ENCODE results near the gene KRTAP10-8. TPM values are rescaled to one million over a fixed set of nuclear protein-coding genes. Genes with fewer than 3 reads are reported as not detected.
"Not testable (repeated sequence)": the region's sequence is repeated elsewhere in the genome, so short reads cannot be mapped to it uniquely, and the experiment has no call there.

KRTAP10-8 gene
- total RNA-seq, 4 donors from 2014 or later, result not detected

GRCh38 chr21:44636209-44637017 lies 24.5 kb downstream of the KRTAP10-8 start:
- DNase-seq (ENCODE audit: low spot score) (no peak), ATAC-seq (ENCODE audit: low FRiP score) (no peak)
- no peak for TF ChIP-seq CTCF (IDR thresholded peaks at IDR 0.05)

- DNase-seq (ENCODE audit: low spot score) (no peak), ATAC-seq (ENCODE audit: low FRiP score) (no peak)
- no peak for TF ChIP-seq CTCF (IDR thresholded peaks at IDR 0.05)
Measured at GRCh38 chr21:44637018-44637850, 25.4 kb downstream of the KRTAP10-8 start, which contains the start of gene KRTAP10-10. KRTAP10-10 (plus strand) TSS chr21:44637356; CDS start chr21:44637418, 62 bp downstream.

GRCh38 chr21:44637851-44638348 lies 26.0 kb downstream of the KRTAP10-8 start:
- ATAC-seq (ENCODE audit: low FRiP score); DNase-seq (ENCODE audit: low spot score): not testable (repeated sequence)

- not testable (repeated sequence) for ATAC-seq (ENCODE audit: low FRiP score); DNase-seq (ENCODE audit: low spot score)
Measured at GRCh38 chr21:44638506-44639330, 26.8 kb downstream of the KRTAP10-8 start.

- ATAC-seq (ENCODE audit: low FRiP score) (no peak), DNase-seq (ENCODE audit: low spot score) (no peak)
- no peak for TF ChIP-seq CTCF (IDR thresholded peaks at IDR 0.05)
Measured at GRCh38 chr21:44639331-44639655, 27.4 kb downstream of the KRTAP10-8 start.

GRCh38 chr21:44640761-44641160 lies 28.9 kb downstream of the KRTAP10-8 start:
- TF ChIP-seq CTCF (IDR thresholded peaks at IDR 0.05), result no peak
- DNase-seq (ENCODE audit: low spot score) (no peak), ATAC-seq (ENCODE audit: low FRiP score) (no peak)

- no peak for TF ChIP-seq CTCF (IDR thresholded peaks at IDR 0.05)
- no peak for ATAC-seq (ENCODE audit: low FRiP score)
- DNase-seq (ENCODE audit: low spot score), result no peak
Measured at GRCh38 chr21:44643741-44644310, 31.9 kb downstream of the KRTAP10-8 start.

Measured in omental fat pad (tissue), 4 donors.